AG04449 (cell line): Measurements from ENCODE around the gene TICAM2.

Source experiments
- CTCF ChIA-PET: fragments of 350-600 bp; formaldehyde crosslinking; extraction: SDS; loops from one replicate; lab custom pipeline; 2021; ENCODE audit warnings: antibody characterized with exemption; lab: Yijun Ruan, JAX
- POLR2A ChIA-PET: fragments of 400-600, 350-600 bp; formaldehyde crosslinking; extraction: SDS; loops from one replicate; lab custom pipeline; 2020; ENCODE audit warnings: antibody characterized with exemption, inconsistent platforms; lab: Yijun Ruan, JAX
- DNase-seq: peaks from one replicate; pipeline ENCODE4 v3.0.0-alpha.2; 2010; ENCODE audit warnings: low read depth, low spot score
- H3K4me3 ChIP-seq: 2 replicates; pipeline ENCODE4 v1.5.1; 2011; ENCODE audit warnings: low read depth, mild to moderate bottlenecking, control low read depth, low read length
- CTCF ChIP-seq: IDR thresholded peaks from one replicate; pipeline ENCODE4 v1.5.1; 2011; ENCODE audit warnings: mild to moderate bottlenecking, moderate library complexity, low read length, control low read depth, inconsistent platforms; ENCODE audit not compliant: insufficient read depth; ENCODE audit errors: missing control alignments

TICAM2 gene

GRCh38 chr5:115627295-115627865 lies 25.1 kb upstream of the TICAM2 start:
- DNase-seq, result no peak
- POLR2A ChIA-PET, result interaction anchor here (1.3 kb wide), 1 partner anchor 214 kb away, joined by 3 read pairs; the partner anchor contains the start of gene ATG12
- CTCF ChIA-PET, result interaction anchor here (0.8 to 1.0 kb wide), 2 partner anchors 213 to 317 kb away, joined by 3 read pairs; no protein-coding TSS in a partner anchor
- TF ChIP-seq CTCF, result no peak
- H3K4me3 ChIP-seq, result no peak overlapping the region

GRCh38 chr5:115626445-115626823 lies 24.2 kb upstream of the TICAM2 start:
- peak overlapping the region; percentile 85 for H3K4me3 ChIP-seq
- no peak for TF ChIP-seq CTCF
- POLR2A ChIA-PET, result interaction anchor here (0.6 to 2.1 kb wide), 2 partner anchors 215 to 569 kb away, joined by 3 to 9 read pairs; partner anchors contain the start of genes AP3S1 and ATG12
- CTCF ChIA-PET, result no interaction called here
- DNase-seq, result no peak

GRCh38 chr5:115625579-115626444 lies 23.5 kb upstream of the TICAM2 start, which contains the start of gene TMED7:
Gene TMED7 (minus strand): TSS chr5:115626036. CDS start chr5:115625792, 244 bp downstream.
- CTCF ChIA-PET, result interaction anchor here (1.0 to 1.5 kb wide), 3 partner anchors 9 to 249 kb away, joined by 3 to 5 read pairs (median 4); no protein-coding TSS in a partner anchor

GRCh38 chr5:115624994-115625393 lies 22.7 kb upstream of the TICAM2 start:
- no peak for TF ChIP-seq CTCF
- H3K4me3 ChIP-seq, result peak overlapping the region; percentile 85
- DNase-seq, result no peak
- CTCF ChIA-PET, result interaction anchor here (1.0 to 2.4 kb wide), 6 partner anchors 8 to 315 kb away, joined by 3 to 19 read pairs (median 4); no protein-coding TSS in a partner anchor
- POLR2A ChIA-PET, result interaction anchor here (2.1 kb wide), 1 partner anchor 216 kb away, joined by 9 read pairs; the partner anchor contains the start of genes AP3S1 and ATG12

More at GRCh38 chr5:115625579-115626444, 23.5 kb upstream of the TICAM2 start, which contains the start of gene TMED7:
- H3K4me3 ChIP-seq, result peak within 1 kb of the TSS; percentile 85
- POLR2A ChIA-PET, result interaction anchor here (0.6 to 2.1 kb wide), 2 partner anchors 216 to 569 kb away, joined by 3 to 9 read pairs; partner anchors contain the start of genes AP3S1 and ATG12
- TF ChIP-seq CTCF, result no peak
- DNase-seq, result peak; percentile 76

- no peak for TF ChIP-seq CTCF
- CTCF ChIA-PET, result interaction anchor here (0.9 to 2.4 kb wide), 8 partner anchors 9 to 314 kb away, joined by 3 to 19 read pairs (median 3); no protein-coding TSS in a partner anchor
- POLR2A ChIA-PET, result interaction anchor here (0.7 kb wide), 1 partner anchor 30 kb away, joined by 3 read pairs; no protein-coding TSS in a partner anchor
- H3K4me3 ChIP-seq, result peak overlapping the region; percentile 27
- DNase-seq, result no peak
Measured at GRCh38 chr5:115623658-115624057, 21.4 kb upstream of the TICAM2 start.
